ENCODE results near the gene CPNE2. TPM values are rescaled to one million over a fixed set of nuclear protein-coding genes. Genes with fewer than 3 reads are reported as not detected.
"Not testable (repeated sequence)": the region's sequence is repeated elsewhere in the genome, so short reads cannot be mapped to it uniquely, and the experiment has no call there.

The CPNE2 gene
- polyA plus RNA-seq, 4 donors, result 3.1 to 22.9 (median 11.5) TPM

GRCh38 chr16:57096793-57097192 is 4.4 kb downstream of the CPNE2 start:
- Histone ChIP-seq H3K27ac (ENCODE audit: low read depth in 1 of 3, low read length in 2 of 3) (no peak overlapping the region), H3K4me3 (ENCODE audit: low read depth in 1 of 3, low read length in 3 of 3) (no peak overlapping the region), H3K4me1 (ENCODE audit: control insufficient read depth in 3 of 3, insufficient read depth in 2 of 3, low read depth in 1 of 3, low read length in 2 of 3) (peaks cover 0 to 13% (median 4%) of the 10 kb centered on the region in 3 donors), H3K36me3 (ENCODE audit: control insufficient read depth in 3 of 3, insufficient read depth in 2 of 3, low read depth in 1 of 3, low read length in 3 of 3) (peaks cover 0 to 10% (median 0%) of the 10 kb centered on the region in 3 donors), H3K9me3 (ENCODE audit: control insufficient read depth in 2 of 2, insufficient read depth in 1 of 2, low read depth in 1 of 2, low read length in 1 of 2) (no peaks in the 10 kb centered on the region), H3K27me3 (ENCODE audit: control insufficient read depth in 3 of 3, insufficient read depth in 3 of 3, low read length in 3 of 3) (peaks cover 0 to 2% (median 0%) of the 10 kb centered on the region in 3 donors)
- no peak for FAIRE-seq
- no peak for DNase-seq
- WGBS, 3 donors, result 96 to 100% (median 97%) methylated on average over 2 of the region's 2 CpGs

DNA sequence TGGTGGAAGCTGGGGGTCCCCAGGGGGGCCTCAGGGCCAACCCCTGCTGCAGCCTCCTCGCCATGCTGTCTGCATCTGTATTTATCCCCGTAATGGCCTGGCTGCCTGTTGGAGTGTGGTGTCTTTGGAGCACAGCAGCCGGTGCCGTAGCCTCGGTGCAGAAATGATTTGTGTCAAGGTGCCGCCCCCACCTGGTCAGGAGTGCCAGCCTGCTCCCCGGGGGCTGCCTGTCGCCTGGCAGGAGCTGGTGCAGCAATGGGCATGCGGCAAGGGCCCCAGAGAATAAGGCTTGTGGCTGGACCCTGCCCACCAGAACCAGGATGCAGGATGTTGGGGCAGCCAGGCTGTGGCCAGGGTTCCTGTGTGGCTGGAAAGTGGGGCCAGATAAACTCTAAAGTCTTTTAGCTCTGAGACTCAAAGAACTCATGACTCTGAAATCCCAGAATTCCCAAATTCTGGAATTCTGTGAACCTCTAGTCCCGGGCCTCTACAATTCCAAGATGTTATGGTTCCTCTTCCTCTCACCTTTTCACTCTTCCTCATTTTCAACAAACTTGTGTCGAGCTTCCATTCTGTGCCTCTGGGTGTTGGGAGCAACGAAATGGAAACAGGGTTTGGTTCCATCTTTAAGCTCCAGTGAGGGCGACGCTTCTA is 5.9 kb downstream of the CPNE2 start:
- Histone ChIP-seq H3K4me3 (ENCODE audit: low read depth in 1 of 3, low read length in 3 of 3) (no peak overlapping the region), H3K27me3 (ENCODE audit: control insufficient read depth in 3 of 3, insufficient read depth in 3 of 3, low read length in 3 of 3) (peaks cover 0 to 2% (median 0%) of the 10 kb centered on the region in 3 donors), H3K36me3 (ENCODE audit: control insufficient read depth in 3 of 3, insufficient read depth in 2 of 3, low read depth in 1 of 3, low read length in 3 of 3) (peaks cover 0 to 12% (median 0%) of the 10 kb centered on the region in 3 donors), H3K27ac (ENCODE audit: low read depth in 1 of 3, low read length in 2 of 3) (no peak overlapping the region), H3K9me3 (ENCODE audit: control insufficient read depth in 2 of 2, insufficient read depth in 1 of 2, low read depth in 1 of 2, low read length in 1 of 2) (no peaks in the 10 kb centered on the region), H3K4me1 (ENCODE audit: control insufficient read depth in 3 of 3, insufficient read depth in 2 of 3, low read depth in 1 of 3, low read length in 2 of 3) (peaks cover 0 to 8% (median 1%) of the 10 kb centered on the region in 3 donors)
- DNase-seq, result no peak
- FAIRE-seq, result no peak
- 80 to 86% (median 83%) methylated on average over 14 of the region's 14 CpGs for WGBS, 3 donors

DNA sequence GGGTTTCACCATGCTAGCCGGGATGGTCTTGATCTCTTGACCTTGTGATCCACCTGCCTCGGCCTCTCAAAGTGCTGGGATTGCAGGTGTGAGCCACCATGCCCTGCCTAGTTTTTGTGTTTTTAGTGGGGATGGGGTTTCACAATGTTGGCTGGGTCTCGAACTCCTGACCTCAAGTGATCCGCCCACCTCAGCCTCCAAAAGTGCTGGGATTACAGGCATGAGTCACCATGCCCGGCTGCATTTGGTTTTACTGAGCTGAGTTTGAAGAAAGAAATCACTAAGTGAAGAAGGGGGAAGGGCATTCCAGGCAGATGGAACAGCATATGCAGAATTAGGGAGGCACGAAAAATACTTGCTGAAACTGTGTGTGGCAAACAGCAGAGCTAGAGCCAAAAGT is 7.6 kb downstream of the CPNE2 start:
- FAIRE-seq, result not testable (repeated sequence)

GRCh38 chr16:57100445-57100844 is 8.1 kb downstream of the CPNE2 start:
- Histone ChIP-seq H3K27ac (ENCODE audit: low read depth in 1 of 3, low read length in 2 of 3) (no peak overlapping the region), H3K27me3 (ENCODE audit: control insufficient read depth in 3 of 3, insufficient read depth in 3 of 3, low read length in 3 of 3) (no peaks in the 10 kb centered on the region), H3K4me3 (ENCODE audit: low read depth in 1 of 3, low read length in 3 of 3) (no peak overlapping the region), H3K36me3 (ENCODE audit: control insufficient read depth in 3 of 3, insufficient read depth in 2 of 3, low read depth in 1 of 3, low read length in 3 of 3) (peaks cover 0 to 2% (median 0%) of the 10 kb centered on the region in 3 donors), H3K4me1 (ENCODE audit: control insufficient read depth in 3 of 3, insufficient read depth in 2 of 3, low read depth in 1 of 3, low read length in 2 of 3) (no peaks in the 10 kb centered on the region), H3K9me3 (ENCODE audit: control insufficient read depth in 2 of 2, insufficient read depth in 1 of 2, low read depth in 1 of 2, low read length in 1 of 2) (no peaks in the 10 kb centered on the region)
- 99 to 100% (median 100%) methylated on average over 1 of the region's 1 CpG for WGBS, 3 donors
- DNase-seq, result no peak
- FAIRE-seq, result no peak

More for the DNA sequence above, 7.6 kb downstream of the CPNE2 start:
- not testable (repeated sequence) for H3K27me3 ChIP-seq (ENCODE audit: control insufficient read depth in 3 of 3, insufficient read depth in 3 of 3, low read length in 3 of 3); H3K36me3 ChIP-seq (ENCODE audit: control insufficient read depth in 3 of 3, insufficient read depth in 2 of 3, low read depth in 1 of 3, low read length in 3 of 3); H3K9me3 ChIP-seq (ENCODE audit: control insufficient read depth in 2 of 2, insufficient read depth in 1 of 2, low read depth in 1 of 2, low read length in 1 of 2); H3K4me1 ChIP-seq (ENCODE audit: control insufficient read depth in 3 of 3, insufficient read depth in 2 of 3, low read depth in 1 of 3, low read length in 2 of 3); H3K27ac ChIP-seq (ENCODE audit: low read depth in 1 of 3, low read length in 2 of 3); DNase-seq; H3K4me3 ChIP-seq (ENCODE audit: low read depth in 1 of 3, low read length in 3 of 3)
- WGBS, 3 donors, result 66 to 68% (median 67%) methylated on average over 6 of the region's 6 CpGs

DNA sequence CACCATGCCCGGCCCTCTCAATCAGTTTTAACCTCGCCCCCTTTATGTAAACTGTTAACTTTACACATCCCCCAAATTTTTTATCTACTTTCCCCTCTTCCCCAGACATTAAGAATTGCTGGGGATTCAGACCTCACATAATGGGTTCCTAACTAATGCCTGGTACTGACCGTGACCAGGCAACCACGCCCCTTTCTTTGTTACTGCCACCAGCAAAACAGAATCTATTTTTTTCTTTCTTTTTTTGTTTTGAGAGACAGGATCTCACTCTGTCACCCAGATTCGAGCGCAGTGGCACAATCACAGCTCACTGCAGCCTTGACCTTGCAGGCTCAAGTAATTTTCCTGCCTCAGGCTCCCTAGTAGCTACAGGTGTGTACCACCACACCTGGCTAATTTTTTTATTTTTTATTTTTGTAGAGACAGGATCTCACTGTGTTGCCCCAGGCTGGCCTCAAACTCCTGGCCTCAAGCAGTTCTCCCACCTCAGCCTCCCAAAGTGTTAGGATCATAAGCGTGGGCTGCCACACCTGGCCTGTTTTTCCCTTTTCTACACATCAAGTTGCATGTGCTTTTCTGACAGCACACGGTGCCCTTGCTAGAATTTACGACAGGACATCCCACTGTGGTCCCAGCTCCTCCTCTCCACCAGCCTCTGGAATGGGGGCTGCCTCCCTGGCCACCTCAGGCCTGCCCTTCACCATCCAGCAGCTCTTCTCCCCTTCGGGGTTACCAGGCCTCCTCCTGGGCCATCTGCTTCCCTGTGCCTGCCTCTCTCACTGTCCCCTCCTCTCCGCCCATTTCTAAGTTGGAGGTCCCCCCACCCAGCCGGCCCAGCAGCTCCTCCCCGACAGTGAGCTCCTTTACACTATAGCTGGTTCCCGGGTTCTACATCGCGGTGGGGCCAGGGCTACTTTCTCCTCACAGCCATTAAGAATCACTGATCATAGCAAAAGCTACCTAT is 10.8 kb downstream of the CPNE2 start:
- FAIRE-seq (no peak), DNase-seq (no peak)
- Histone ChIP-seq H3K27ac (ENCODE audit: low read depth in 1 of 3, low read length in 2 of 3) (no peak overlapping the region), H3K36me3 (ENCODE audit: control insufficient read depth in 3 of 3, insufficient read depth in 2 of 3, low read depth in 1 of 3, low read length in 3 of 3) (peaks cover 0 to 2% (median 0%) of the 10 kb centered on the region in 3 donors), H3K4me3 (ENCODE audit: low read depth in 1 of 3, low read length in 3 of 3) (no peak overlapping the region), H3K27me3 (ENCODE audit: control insufficient read depth in 3 of 3, insufficient read depth in 3 of 3, low read length in 3 of 3) (no peaks in the 10 kb centered on the region), H3K4me1 (ENCODE audit: control insufficient read depth in 3 of 3, insufficient read depth in 2 of 3, low read depth in 1 of 3, low read length in 2 of 3) (no peaks in the 10 kb centered on the region), H3K9me3 (ENCODE audit: control insufficient read depth in 2 of 2, insufficient read depth in 1 of 2, low read depth in 1 of 2, low read length in 1 of 2) (no peaks in the 10 kb centered on the region)
- 85 to 86% (median 85%) methylated on average over 16 of the region's 16 CpGs for WGBS, 3 donors

GRCh38 chr16:57104706-57105105 is 12.3 kb downstream of the CPNE2 start:
- DNase-seq, result no peak
- no peaks in the 10 kb centered on the region for H3K9me3 ChIP-seq (ENCODE audit: control insufficient read depth in 2 of 2, insufficient read depth in 1 of 2, low read depth in 1 of 2, low read length in 1 of 2)

GRCh38 chr16:57105184-57105583 is 12.8 kb downstream of the CPNE2 start:
- H3K27ac ChIP-seq (ENCODE audit: low read depth in 1 of 3, low read length in 2 of 3), result no peak overlapping the region
- H3K4me1 ChIP-seq (ENCODE audit: control insufficient read depth in 3 of 3, insufficient read depth in 2 of 3, low read depth in 1 of 3, low read length in 2 of 3), result no peaks in the 10 kb centered on the region
- 90 to 93% (median 91%) methylated on average over 7 of the region's 7 CpGs for WGBS, 3 donors
- FAIRE-seq (no peak), DNase-seq (no peak)
- H3K36me3 ChIP-seq (ENCODE audit: control insufficient read depth in 3 of 3, insufficient read depth in 2 of 3, low read depth in 1 of 3, low read length in 3 of 3), result peaks cover 0 to 3% (median 0%) of the 10 kb centered on the region in 3 donors
- H3K4me3 ChIP-seq (ENCODE audit: low read depth in 1 of 3, low read length in 3 of 3), result no peak overlapping the region
- H3K27me3 ChIP-seq (ENCODE audit: control insufficient read depth in 3 of 3, insufficient read depth in 3 of 3, low read length in 3 of 3), result no peaks in the 10 kb centered on the region
- H3K9me3 ChIP-seq (ENCODE audit: control insufficient read depth in 2 of 2, insufficient read depth in 1 of 2, low read depth in 1 of 2, low read length in 1 of 2), result no peaks in the 10 kb centered on the region

More at GRCh38 chr16:57104706-57105105, 12.3 kb downstream of the CPNE2 start:
- Histone ChIP-seq H3K4me3 (ENCODE audit: low read depth in 1 of 3, low read length in 3 of 3) (no peak overlapping the region), H3K27me3 (ENCODE audit: control insufficient read depth in 3 of 3, insufficient read depth in 3 of 3, low read length in 3 of 3) (no peaks in the 10 kb centered on the region), H3K36me3 (ENCODE audit: control insufficient read depth in 3 of 3, insufficient read depth in 2 of 3, low read depth in 1 of 3, low read length in 3 of 3) (peaks cover 0 to 2% (median 0%) of the 10 kb centered on the region in 3 donors), H3K27ac (ENCODE audit: low read depth in 1 of 3, low read length in 2 of 3) (no peak overlapping the region), H3K4me1 (ENCODE audit: control insufficient read depth in 3 of 3, insufficient read depth in 2 of 3, low read depth in 1 of 3, low read length in 2 of 3) (no peaks in the 10 kb centered on the region)
- WGBS, 3 donors, result 66 to 71% (median 67%) methylated on average over 3 of the region's 3 CpGs
- FAIRE-seq, result no peak

DNA sequence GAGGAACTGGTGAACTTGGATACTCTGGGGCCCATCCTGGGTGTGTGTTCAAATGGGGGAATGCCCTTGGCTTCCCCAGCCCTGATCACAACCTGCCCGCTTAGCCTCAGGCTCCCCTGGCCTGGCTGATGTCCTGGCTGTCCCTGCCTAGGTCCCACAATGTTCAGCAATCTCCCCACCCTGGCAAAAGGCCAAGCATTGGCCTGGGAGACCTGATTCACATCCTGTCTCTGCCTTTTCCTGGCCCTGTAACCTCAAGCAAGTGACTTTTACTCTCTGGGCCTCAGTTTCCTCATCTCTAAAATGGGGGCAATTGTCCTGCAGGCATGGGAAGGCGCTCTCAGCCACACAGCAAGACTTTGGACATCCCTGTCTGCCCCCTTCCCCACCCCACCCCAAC is 14.4 kb downstream of the CPNE2 start:
- Histone ChIP-seq H3K36me3 (ENCODE audit: control insufficient read depth in 3 of 3, insufficient read depth in 2 of 3, low read depth in 1 of 3, low read length in 3 of 3) (peaks cover 0 to 7% (median 0%) of the 10 kb centered on the region in 3 donors), H3K27ac (ENCODE audit: low read depth in 1 of 3, low read length in 2 of 3) (no peak overlapping the region), H3K4me1 (ENCODE audit: control insufficient read depth in 3 of 3, insufficient read depth in 2 of 3, low read depth in 1 of 3, low read length in 2 of 3) (no peaks in the 10 kb centered on the region), H3K27me3 (ENCODE audit: control insufficient read depth in 3 of 3, insufficient read depth in 3 of 3, low read length in 3 of 3) (no peaks in the 10 kb centered on the region), H3K4me3 (ENCODE audit: low read depth in 1 of 3, low read length in 3 of 3) (no peak overlapping the region), H3K9me3 (ENCODE audit: control insufficient read depth in 2 of 2, insufficient read depth in 1 of 2, low read depth in 1 of 2, low read length in 1 of 2) (no peaks in the 10 kb centered on the region)
- DNase-seq (no peak), FAIRE-seq (no peak)
- 85 to 100% (median 91%) methylated on average over 2 of the region's 2 CpGs for WGBS, 3 donors
